HG03095 (cell line): ENCODE data around the gene KCTD5.

ENCODE experiments used
- ATAC-seq: cut with Tn5 transposase; IDR thresholded peaks from one replicate; pipeline ENCODE4 v1.9.1; 2021; ENCODE audit warnings: moderate library complexity; ENCODE audit not compliant: unreplicated experiment

The KCTD5 gene

DNA sequence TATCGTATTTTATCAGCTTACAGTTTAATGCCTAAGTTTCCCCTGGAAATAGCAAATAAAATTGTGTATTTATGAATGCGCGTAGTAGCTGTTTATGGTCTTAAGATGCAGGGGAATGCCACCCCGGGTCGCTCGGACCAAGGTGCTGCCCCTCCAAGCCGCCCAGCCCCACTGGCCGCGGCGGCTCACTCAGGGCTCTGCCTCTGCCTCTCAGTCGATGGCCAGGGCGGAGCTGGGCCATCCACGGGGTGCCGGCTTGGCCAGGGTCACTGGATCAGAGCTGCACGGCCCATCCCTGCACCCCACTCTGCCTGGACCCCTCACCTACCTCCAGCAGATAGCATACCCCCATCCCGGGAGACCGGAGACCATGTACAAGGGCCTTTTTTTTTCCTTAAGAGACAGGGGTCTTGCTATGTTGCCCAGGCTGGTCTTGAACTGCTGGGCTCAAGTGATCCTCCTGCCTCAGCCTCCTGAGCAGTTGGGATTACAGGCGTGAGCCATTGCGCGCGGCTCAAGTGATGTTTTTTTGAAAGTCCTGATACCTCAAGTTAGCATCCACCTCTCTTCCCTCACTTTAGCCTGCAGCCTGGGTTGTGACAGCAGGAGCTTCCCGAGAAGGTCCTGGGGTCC lies 26.7 kb downstream of the KCTD5 start:
- no peak for ATAC-seq

- ATAC-seq, result no peak
Measured at GRCh38 chr16:2709588-2709984, 27.3 kb downstream of the KCTD5 start.

DNA sequence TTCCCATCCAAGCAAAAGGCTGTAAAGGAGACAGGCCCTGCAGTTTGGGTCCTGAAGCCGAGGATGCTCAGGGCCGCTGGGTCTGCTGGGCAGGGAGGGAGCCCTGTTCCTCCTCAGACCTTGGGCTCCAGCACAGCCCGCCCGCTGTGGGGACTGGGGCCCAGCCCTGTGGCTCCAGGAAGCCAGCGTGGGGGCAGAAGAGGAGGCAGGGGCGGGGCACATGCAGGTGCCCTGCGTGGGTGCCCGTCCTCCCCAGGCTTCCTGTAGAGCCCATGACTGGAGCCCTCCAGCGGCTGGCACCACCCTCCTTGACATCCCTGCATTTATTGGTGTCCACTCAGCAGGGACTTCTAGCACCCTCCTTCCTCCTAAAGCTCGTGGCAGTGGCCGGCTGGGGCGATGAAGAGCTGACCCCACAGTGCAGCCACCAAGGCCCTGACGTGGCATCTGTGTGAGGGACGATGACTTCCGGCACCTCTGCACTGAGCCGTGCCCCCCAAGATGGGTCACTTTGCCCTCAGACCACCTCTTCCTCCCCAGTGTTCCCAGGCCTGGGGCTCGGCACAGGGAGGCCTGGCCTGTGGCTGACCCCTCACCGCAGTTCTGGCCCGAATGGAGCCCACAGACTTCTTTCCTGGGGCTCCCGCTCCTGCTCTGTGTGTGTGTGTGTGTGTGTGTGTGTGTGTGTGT lies 27.8 kb downstream of the KCTD5 start:
- ATAC-seq, result no peak

- ATAC-seq, result no peak
Measured at GRCh38 chr16:2710711-2711231, 28.4 kb downstream of the KCTD5 start.

DNA sequence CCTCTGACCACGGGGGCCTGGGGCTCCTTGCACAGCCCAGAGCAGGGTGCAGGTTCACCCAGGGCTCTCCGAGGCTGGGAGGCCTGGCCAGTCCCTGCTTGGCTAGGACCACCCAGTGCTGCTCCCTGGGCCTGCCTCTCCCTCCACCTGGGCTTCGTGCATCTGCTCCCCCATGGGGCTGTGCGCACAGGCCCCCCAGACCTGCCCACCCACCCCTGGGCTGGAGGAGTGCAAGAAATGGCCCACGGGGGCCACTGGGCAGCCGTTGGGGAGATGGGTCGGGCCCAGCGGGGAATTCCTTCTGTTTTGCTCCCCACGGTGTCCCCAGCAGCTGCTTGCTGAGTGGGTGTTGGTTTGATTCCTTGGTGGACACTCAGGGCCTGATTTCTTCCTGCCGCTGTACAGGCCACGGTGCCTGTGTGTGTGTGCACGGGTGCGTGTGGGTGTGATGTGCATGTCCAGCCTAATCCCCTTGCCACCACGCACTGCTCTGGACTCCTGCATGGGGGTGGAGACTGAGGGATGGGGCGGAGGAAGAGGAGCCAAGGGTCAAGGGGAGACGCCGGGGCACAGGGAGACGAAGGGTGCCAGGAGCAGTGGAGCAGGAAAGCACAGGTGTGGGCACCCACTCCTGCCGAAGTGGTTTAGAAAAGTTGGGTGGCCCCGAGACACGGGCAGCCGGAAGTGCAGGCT lies 29.2 kb downstream of the KCTD5 start:
- ATAC-seq, result no peak

DNA sequence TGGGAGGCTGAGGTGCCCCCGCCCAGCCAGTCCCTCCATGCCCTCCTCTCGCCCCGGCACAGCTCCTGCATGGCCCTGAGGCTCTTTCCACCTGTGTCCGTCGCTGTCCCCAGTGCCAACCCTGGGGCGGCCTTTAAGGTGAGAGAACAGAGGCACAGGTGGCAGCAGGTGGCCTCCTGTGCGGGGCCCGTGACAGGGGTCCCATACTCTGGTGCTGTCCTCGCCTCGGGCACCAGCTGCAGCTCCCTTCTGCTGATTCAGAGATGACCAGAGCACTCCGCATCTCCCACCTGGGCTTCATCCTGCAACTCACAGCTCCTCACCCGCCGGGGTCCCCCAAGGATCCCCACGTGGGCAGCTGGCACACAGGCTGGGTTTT lies 29.7 kb downstream of the KCTD5 start:
- no peak for ATAC-seq

DNA sequence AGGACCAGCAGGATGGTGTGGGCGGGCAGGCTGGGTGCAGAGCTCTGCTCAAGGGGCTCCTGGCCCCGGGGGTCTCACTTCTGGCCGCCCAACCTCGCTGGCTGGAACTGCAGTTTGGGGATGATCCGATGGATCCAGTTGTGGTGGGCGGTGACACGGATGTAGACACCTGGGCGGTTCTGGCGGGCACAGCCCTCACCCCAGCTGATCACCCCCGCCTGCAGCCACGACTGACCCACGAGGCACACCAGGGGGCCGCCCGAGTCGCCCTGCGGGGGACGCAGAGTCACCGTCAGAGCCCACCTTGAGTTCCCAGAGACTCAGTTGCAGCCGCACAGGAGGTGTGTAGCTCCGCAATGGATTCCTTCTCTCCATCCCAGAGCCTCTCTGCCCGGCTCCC lies 30.2 kb downstream of the KCTD5 start:
- ATAC-seq, result no peak

DNA sequence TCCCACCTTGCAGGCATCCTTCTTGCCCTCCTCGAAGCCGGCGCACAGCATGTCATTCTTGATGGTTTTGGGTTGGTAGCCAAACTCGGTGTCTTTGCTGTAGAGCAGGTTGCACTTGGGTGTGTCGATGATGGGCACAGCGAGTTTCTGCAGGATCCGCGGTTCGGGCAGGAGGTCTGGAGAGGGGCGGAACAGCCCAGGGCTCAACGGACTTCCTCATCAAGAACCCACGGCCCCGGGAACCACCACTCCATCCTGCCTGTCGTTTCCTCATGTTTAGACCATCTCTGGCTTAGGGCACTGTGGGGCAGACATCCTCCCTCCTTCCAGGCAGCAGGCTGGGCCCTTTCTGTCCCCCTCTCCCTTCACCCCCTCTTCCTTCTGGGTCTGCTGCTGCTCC lies 31.2 kb downstream of the KCTD5 start:
- no peak for ATAC-seq

- ATAC-seq, result no peak
Measured at GRCh38 chr16:2713985-2714774, 31.9 kb downstream of the KCTD5 start.

DNA sequence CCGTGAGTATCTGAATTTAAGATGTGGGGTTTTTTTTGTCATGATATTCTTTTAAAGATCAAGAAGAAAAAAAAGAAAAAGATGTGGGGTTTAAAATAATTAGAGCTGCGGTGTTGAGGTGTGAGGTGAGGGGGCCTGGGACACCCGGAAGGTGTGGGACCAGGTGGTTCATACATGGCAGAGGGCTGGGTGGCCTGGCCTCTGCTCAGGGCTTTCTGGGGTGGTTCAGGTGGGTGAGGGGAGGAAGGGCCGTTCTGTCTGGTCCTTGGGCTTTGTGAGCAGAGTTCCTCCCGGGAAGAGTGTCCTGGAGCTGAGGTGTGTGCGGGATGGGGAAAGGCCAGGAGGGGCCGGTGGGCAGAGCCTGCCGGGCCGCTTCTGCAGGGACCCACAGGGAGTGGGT lies 32.7 kb downstream of the KCTD5 start:
- ATAC-seq, result no peak

DNA sequence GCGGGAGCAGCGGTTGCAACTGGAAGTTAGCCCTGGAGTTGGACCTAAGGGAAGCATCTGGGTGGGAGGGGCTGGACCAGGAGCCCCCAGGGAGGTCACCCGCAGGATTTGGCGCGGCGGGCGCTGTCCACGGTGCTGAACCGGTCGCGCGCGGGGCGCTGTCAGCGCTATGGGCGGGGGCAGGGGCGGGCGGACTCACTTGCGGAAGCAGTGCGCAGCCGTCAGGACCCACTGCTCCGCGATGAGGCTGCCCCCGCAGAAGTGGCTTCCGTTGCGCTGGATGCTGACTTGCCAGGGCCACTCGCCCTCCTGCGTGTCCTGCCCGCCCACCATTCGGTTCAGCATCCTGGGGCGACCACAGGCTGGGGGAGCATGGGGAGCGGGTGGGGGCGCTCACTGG lies 33.2 kb downstream of the KCTD5 start:
- no peak for ATAC-seq

- ATAC-seq, result no peak
Measured at GRCh38 chr16:2715966-2716885, 33.9 kb downstream of the KCTD5 start.

GRCh38 chr16:2716948-2717347 lies 34.6 kb downstream of the KCTD5 start:
- ATAC-seq, result no peak

DNA sequence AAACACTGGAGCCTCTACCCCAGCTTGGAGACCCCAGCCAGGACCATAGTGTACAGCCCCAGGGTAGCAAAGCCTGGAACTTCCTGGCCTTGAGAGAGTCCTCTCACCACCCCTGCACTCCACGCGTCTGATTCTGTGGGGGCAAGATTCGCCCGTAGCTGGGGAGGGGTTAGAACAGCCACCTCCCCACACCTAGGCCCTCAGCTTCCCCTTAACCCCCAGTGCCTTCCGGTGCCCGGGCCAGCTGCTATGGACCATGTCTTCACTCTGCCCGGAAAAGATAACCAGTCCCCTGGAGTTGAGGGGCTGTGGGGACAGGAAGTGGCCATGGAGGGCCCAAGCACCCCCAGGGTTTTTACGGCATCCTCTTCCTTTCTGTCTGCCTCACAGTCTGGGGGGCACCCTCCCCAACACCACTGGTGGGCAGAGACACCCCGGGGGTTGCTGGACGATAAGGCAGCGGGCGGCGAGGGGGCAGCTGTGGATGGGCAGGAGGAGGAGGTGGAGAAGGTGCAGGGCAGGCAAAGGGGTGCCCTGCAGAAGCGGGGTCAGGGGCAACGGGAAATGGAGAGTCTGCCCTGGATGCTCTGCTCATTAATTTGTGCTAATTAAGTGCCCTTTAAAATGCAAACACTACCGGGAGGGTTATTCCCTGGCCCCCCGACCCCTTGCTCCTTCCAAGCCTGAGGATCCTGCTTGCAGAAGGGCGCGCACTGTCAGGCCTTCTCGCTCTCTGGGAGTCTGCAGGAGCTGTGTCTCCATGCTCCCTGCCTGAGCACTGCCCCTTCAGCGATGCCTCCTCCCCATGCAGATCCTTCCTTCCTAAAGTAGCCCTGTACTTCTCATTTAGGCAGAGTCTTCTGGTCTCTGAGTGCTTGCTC lies 35.3 kb downstream of the KCTD5 start:
- ATAC-seq, result no peak

- no peak for ATAC-seq
Measured at GRCh38 chr16:2719328-2720063, 37.2 kb downstream of the KCTD5 start.

DNA sequence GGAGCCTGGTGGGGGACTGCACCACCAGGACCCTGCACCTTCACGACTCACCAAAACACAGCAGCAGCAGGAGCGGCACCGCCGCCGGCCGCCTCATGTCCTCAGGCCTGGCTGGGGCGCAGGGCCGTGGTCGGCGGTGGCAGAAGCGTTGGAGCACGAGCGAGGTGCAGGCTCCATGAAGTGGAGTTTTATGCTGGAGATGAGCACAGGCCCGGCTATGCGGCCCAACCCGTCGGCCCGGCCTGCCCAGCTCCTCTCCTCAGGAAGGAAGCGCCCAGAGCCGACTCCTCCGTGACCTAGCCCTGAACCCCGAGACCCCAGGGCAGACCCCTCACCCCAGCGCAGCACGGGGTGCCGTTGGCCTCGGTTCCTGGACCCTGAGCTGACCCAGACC lies 37.7 kb downstream of the KCTD5 start, which contains the start of gene PRSS27:
Gene PRSS27 (minus strand): TSS at position 161 of the 394 bp plus-strand sequence. CDS start 64 bp downstream, at position 97.
- no peak for ATAC-seq

DNA sequence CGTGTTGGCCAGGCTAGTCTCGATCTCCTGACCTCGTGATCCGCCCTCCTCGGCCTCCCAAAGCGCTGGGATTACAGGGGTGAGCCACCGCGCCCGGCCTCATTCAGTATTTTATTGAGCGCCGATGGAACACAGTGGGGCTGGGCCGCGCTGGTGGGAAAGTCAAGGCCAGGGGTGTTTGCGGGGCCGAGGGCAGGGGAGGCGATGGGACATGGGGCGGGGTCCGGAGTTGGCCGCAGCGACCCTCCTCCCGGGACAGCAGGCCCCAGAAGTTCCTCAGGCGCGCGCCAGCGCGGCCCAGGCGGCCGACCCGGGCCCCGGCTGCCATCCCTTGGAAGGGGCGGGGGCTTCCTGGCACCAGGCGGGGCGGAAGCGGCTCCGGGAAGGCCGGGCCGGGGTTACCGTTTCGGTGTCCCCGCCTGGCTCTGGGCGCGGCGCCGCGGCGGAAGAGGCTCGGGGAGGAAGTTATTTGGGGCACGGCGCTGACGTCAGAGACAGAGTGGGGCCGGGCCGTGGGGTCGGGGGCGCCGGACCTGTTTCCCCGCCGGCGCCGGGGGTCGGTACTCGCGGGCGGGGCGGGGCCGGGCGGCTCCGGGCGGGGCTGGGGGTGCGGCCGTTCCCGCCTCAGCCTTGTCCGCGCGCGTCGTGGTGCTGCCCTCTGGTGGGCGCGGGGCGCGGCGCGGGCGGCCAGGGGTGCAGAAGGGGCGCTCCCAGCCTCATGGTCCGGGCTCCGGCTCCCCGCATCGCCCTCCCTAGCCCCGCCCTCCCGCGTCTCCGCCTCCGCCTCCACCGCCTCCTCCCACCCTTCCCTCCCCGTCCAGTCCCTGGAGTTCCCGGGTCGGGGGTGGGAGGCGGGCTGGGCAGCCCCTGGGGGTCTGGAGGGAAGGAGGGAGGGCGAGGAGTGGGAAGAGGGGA lies 38.7 kb downstream of the KCTD5 start:
- ATAC-seq, result peak; percentile 72
